ENCODE results near the gene RAD51B. TPM values are rescaled to one million over a fixed set of nuclear protein-coding genes. Genes with fewer than 3 reads are reported as not detected.

RAD51B gene
- total RNA-seq, 1 experiment from 2014 or later, result 29.9 TPM

DNA sequence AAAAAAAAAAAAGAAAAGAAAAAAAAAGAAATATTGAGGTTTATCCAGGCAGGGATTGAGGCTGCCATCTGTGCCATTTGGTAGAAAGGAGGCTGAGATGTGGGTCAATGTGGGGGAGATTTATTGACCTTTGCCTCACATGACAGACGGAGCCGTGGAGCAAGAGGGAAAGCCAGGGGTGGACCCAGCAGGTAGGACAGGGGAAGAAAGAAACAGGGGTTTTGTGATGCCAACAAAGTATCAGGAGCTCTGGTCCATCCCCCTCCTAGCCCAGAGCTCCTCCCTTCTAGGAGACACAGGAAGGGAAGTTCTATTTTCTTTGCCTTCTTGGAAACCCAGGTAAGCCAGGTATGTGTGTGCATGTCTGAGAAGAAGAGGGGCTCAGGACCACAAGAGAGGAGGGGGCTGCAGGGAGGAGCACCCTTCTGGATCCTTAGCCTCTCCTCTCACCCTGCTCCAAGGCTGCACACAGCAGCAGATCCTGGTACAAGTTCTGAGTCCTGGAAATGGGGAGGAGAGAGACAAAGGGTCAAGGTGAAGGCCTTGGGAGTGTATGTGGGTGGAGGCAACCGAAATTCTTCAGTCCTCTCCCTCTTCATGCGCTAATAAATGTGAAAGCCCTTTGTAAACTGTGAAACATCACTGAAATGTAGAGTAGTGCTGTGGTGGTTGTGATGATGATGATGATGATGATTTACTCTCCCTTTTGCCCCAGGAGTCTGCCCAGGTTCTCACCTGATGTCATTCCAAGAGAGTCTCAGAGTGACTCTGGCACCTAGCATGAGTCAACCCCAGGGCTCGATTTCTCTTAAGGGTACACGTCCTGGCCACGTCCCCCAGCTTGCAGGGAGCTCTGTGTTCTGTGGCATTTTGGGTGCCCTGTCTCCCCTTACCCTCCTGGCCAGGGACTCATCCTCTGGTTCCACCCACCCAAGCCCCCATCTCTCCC lies 947.0 kb downstream of the RAD51B start:
- Histone ChIP-seq H3K9me3 (ENCODE audit: insufficient read depth, low read depth) (no peaks in the 10 kb centered on the region), H3K27ac (no peak overlapping the region), H3F3A (ENCODE audit: insufficient read depth, low read depth) (no peaks in the 10 kb centered on the region), H3K9me2 (ENCODE audit: insufficient read depth) (no peaks in the 10 kb centered on the region), H3K4me1 (replicated peaks; ENCODE audit: insufficient read depth) (no peaks in the 10 kb centered on the region), H3K4me2 (no peak overlapping the region), H3K36me3 (ENCODE audit: low read depth) (no peaks in the 10 kb centered on the region), H4K20me1 (ENCODE audit: insufficient read depth) (no peaks in the 10 kb centered on the region), H2AFZ (no peak overlapping the region), H3K79me2 (ENCODE audit: low read depth) (no peaks in the 10 kb centered on the region), H3K27me3 (ENCODE audit: insufficient read depth, low read depth) (no peaks in the 10 kb centered on the region), H3K4me3 (no peak overlapping the region)
- ChIA-PET POLR2A (ENCODE audit: unreplicated experiment) (no interaction called here), CTCF (no interaction called here)
- no peak for DNase-seq
- intact Hi-C loops (cut with micrococcal nuclease; ENCODE audit: unreplicated experiment), result no loop called here
- BruUV-seq (replicated peaks), result no TSS peak
- TF ChIP-seq EZH2 (IDR thresholded peaks at IDR 0.05; ENCODE audit: low read depth), result no peak
- TF ChIP-seq, protein P1, sequence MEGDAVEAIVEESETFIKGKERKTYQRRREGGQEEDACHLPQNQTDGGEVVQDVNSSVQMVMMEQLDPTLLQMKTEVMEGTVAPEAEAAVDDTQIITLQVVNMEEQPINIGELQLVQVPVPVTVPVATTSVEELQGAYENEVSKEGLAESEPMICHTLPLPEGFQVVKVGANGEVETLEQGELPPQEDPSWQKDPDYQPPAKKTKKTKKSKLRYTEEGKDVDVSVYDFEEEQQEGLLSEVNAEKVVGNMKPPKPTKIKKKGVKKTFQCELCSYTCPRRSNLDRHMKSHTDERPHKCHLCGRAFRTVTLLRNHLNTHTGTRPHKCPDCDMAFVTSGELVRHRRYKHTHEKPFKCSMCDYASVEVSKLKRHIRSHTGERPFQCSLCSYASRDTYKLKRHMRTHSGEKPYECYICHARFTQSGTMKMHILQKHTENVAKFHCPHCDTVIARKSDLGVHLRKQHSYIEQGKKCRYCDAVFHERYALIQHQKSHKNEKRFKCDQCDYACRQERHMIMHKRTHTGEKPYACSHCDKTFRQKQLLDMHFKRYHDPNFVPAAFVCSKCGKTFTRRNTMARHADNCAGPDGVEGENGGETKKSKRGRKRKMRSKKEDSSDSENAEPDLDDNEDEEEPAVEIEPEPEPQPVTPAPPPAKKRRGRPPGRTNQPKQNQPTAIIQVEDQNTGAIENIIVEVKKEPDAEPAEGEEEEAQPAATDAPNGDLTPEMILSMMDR (conservative IDR thresholded peaks at IDR 0.05), result no peak

DNA sequence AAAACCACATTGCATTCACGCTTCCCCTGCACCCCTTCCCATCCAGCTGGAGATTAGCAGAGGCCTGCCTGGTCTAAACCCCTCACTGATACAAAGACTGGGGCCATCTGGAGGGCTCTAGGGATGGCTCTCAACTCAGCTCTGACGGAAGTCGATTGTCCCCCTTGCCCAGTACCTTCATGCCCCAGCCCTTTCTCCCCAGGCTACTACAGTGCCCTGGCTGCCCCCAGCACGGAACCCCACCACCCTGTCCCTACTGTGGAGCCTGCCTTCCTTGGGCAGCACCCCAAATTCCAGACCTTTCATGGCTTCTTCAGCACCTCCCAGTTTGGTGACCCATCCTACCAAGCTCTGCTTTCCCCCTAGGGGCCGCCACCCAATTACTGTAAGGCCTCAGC lies 947.7 kb downstream of the RAD51B start:
- Histone ChIP-seq H3K9me2 (ENCODE audit: insufficient read depth) (no peaks in the 10 kb centered on the region), H2AFZ (no peak overlapping the region), H3K79me2 (ENCODE audit: low read depth) (no peaks in the 10 kb centered on the region), H4K20me1 (ENCODE audit: insufficient read depth) (no peaks in the 10 kb centered on the region), H3K27me3 (ENCODE audit: insufficient read depth, low read depth) (no peaks in the 10 kb centered on the region), H3K27ac (no peak overlapping the region), H3K4me2 (no peak overlapping the region), H3F3A (ENCODE audit: insufficient read depth, low read depth) (no peaks in the 10 kb centered on the region), H3K36me3 (ENCODE audit: low read depth) (no peaks in the 10 kb centered on the region), H3K4me3 (no peak overlapping the region), H3K4me1 (replicated peaks; ENCODE audit: insufficient read depth) (no peaks in the 10 kb centered on the region), H3K9me3 (ENCODE audit: insufficient read depth, low read depth) (no peaks in the 10 kb centered on the region)
- TF ChIP-seq, protein P1 (conservative IDR thresholded peaks at IDR 0.05), result no peak
- no peak for TF ChIP-seq EZH2 (IDR thresholded peaks at IDR 0.05; ENCODE audit: low read depth)
- intact Hi-C loops (cut with micrococcal nuclease; ENCODE audit: unreplicated experiment), result no loop called here
- no TSS peak for BruUV-seq (replicated peaks)
- CTCF ChIA-PET, result interaction anchor here (0.6 kb wide), 1 partner anchor 40 kb away, joined by 3 read pairs; no protein-coding TSS in a partner anchor
- POLR2A ChIA-PET (ENCODE audit: unreplicated experiment), result no interaction called here
- DNase-seq, result no peak

DNA sequence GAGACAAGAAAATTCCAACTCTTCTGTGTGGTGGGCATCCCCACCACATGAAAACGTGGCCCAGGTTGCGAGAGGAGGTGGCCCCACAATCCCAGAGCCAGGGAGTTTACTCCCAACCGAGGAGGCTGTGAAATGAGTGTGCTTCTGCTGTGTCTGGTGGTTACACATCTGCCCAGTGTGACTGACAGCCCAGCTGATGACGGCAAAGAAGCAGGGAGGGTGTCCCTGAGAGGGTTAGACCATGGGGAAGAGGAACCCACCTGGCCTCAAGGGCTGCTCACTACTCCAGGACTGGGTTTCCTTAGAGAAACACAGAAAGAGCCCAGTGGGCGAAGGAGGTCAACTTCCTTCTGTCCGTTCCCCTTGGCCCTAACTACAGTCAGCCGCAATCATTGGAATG lies 948.7 kb downstream of the RAD51B start:
- H3K4me1 ChIP-seq (replicated peaks; ENCODE audit: insufficient read depth), result no peaks in the 10 kb centered on the region
- no TSS peak for BruUV-seq (replicated peaks)
- TF ChIP-seq, protein P1 (conservative IDR thresholded peaks at IDR 0.05), result no peak
- TF ChIP-seq EZH2 (IDR thresholded peaks at IDR 0.05; ENCODE audit: low read depth), result no peak
- H3K4me3 ChIP-seq, result no peak overlapping the region
- H3K27ac ChIP-seq, result no peak overlapping the region
- intact Hi-C loops (cut with micrococcal nuclease; ENCODE audit: unreplicated experiment), result no loop called here
- POLR2A ChIA-PET (ENCODE audit: unreplicated experiment), result no interaction called here
- H3K27me3 ChIP-seq (ENCODE audit: insufficient read depth, low read depth), result no peaks in the 10 kb centered on the region
- no peaks in the 10 kb centered on the region for H3K36me3 ChIP-seq (ENCODE audit: low read depth)
- H3K79me2 ChIP-seq (ENCODE audit: low read depth), result no peaks in the 10 kb centered on the region
- H3F3A ChIP-seq (ENCODE audit: insufficient read depth, low read depth), result no peaks in the 10 kb centered on the region
- H2AFZ ChIP-seq, result no peak overlapping the region
- H3K4me2 ChIP-seq, result no peak overlapping the region
- no peaks in the 10 kb centered on the region for H4K20me1 ChIP-seq (ENCODE audit: insufficient read depth)
- H3K9me2 ChIP-seq (ENCODE audit: insufficient read depth), result no peaks in the 10 kb centered on the region
- DNase-seq, result no peak
- CTCF ChIA-PET, result no interaction called here
- no peaks in the 10 kb centered on the region for H3K9me3 ChIP-seq (ENCODE audit: insufficient read depth, low read depth)
